ENCODE data around the gene PODXL2.
"Not testable (repeated sequence)": the region's sequence is repeated elsewhere in the genome, so short reads cannot be mapped to it uniquely, and the experiment has no call there.

The PODXL2 gene

GRCh38 chr3:127605547-127605946, 23.4 kb upstream of the PODXL2 start:
- DNase-seq: not testable (repeated sequence)

GRCh38 chr3:127606086-127606805, 22.7 kb upstream of the PODXL2 start:
- DNase-seq: no peak

GRCh38 chr3:127606981-127607595, 21.9 kb upstream of the PODXL2 start:
- no peak for DNase-seq

DNA sequence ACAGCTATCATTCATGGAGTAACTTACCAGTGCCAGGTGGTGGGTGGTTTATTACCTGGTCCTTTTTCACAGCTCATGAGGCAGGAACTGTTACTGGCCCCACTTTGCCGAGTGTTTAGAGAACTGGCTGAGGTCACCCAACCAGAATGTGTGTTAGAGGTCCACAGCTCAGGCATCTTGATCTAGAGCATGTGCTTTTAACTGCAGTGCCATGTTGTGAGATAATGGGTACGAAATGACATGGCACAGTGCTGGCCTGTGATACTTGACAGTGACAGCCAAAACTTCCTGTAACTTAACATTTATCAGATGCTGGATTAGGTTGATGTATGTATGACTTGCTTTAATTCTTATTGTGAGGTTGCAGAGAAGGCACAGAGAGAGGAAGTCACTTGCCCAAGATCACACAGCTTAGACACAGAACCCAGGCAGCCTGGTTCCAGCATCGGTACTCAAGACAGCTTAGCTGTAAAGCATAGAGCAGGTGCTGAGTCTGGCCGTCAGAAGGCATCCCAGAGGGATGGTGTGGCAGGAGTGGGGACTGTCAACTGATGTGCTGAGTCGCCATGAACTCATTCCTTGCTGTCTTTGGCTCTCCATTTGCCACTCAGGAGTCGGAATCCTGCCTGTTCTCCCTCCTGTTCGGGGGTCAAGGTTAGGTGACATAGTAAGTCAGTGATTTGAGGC, 21.2 kb upstream of the PODXL2 start:
- no peak for DNase-seq

DNA sequence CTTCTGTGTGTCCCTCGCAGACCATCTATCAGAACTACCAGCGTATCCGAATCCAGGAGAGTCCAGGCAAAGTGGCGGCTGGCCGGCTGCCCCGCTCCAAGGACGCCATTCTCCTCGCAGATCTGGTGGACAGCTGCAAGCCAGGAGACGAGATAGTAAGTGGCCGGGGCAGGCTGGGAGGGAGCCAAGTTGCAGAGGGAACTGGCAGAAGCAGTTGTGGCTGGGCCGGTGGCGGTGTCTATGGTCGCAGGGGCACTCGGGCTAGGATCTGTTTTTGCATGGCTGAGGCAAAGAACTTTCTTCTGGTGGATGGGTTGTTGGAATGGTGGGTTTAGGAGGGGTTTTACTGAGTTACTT, 20.6 kb upstream of the PODXL2 start:
- DNase-seq: no peak

GRCh38 chr3:127610105-127610504, 18.9 kb upstream of the PODXL2 start:
- no peak for DNase-seq

- no peak for DNase-seq
These were observed 17.7 kb upstream of the PODXL2 start for GRCh38 chr3:127611251-127611650.

GRCh38 chr3:127612966-127613365, 16.0 kb upstream of the PODXL2 start:
- no peak for DNase-seq

GRCh38 chr3:127613406-127613805, 15.6 kb upstream of the PODXL2 start:
- DNase-seq: no peak

- DNase-seq: no peak
These were observed 13.9 kb upstream of the PODXL2 start for GRCh38 chr3:127614928-127615589.

- DNase-seq: no peak
These were observed 13.2 kb upstream of the PODXL2 start for GRCh38 chr3:127615631-127616305.

- no peak for DNase-seq
These were observed 12.0 kb upstream of the PODXL2 start for GRCh38 chr3:127616836-127617605.

DNA sequence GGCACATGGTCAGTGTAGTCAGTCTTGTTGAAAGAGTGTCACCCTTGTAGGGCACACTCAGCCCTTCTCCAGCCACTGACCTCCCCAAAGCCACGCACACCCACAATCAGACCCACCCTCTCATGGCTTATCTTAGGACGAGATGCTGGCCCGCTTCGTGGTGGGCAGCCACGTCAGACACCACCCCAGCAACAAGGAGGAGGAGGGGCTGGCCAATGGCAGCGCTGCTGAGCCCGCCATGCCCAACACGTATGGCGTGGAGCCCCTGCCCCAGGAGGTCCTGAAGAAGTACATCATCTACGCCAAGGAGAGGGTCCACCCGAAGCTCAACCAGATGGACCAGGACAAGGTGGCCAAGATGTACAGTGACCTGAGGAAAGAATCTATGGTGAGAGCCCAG, 10.1 kb upstream of the PODXL2 start:
- DNase-seq: no peak

DNA sequence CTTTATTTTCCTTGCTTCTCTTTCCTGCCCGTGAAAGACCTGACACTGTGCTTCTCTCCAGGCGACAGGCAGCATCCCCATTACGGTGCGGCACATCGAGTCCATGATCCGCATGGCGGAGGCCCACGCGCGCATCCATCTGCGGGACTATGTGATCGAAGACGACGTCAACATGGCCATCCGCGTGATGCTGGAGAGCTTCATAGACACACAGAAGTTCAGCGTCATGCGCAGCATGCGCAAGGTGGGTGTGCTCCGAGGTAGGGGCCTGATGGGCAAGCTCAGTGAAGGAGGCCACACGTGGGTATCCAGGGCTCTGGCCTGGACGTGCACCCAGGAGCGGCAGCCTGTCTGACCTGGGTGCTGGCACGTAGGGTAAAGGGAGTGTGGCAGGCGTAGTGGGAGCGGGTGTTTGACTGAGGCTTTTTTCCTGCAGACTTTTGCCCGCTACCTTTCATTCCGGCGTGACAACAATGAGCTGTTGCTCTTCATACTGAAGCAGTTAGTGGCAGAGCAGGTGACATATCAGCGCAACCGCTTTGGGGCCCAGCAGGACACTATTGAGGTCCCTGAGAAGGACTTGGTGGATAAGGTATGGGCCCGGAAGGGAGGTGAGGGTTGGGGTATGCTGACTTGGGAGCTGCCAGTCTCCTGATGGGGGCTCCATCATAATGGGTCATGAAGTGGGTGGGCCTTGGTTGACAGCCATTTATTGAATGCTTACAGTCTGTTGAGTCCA, 8.2 kb upstream of the PODXL2 start:
- no peak for DNase-seq

- DNase-seq: no peak
These were observed 7.0 kb upstream of the PODXL2 start for GRCh38 chr3:127622031-127622430.

DNA sequence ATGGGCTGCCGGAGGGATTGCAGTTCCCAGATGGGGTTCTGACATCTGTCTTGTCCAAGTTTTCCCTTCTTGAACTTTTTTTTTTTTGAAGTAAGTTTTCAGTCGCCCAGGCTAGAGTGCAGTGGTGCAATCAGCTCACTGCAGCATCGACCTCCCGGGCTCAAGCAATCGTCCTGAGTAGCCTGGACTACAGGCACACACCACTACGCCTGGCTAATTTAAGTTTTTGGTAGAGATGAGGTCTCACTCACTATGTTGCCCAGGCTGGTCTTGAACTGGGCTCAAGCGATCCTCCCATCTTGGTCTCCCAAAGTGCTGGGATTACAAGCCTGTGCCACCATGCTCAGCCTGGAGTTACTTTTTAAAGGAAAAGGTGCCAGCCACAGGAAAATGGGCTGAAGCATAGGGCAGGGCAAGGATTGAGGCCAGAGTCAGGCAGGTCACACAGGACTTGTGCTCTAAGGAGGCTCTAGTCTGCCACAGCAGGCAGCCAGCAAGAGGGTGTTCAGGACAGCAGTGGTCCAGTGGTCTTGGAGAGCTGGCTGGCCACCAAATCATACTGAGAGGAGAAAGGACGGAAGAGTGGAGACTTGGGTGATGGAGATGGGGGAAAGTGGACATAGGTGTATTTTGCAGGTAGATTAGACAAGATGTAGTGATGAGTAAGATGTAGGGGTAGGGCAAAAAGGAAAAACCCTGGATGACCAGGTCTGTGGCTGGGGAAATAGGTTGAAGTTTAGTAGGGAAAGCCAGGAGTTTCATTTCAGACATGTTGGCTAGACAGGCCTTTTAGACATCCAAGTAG, 6.0 kb upstream of the PODXL2 start:
- DNase-seq: no peak

DNA sequence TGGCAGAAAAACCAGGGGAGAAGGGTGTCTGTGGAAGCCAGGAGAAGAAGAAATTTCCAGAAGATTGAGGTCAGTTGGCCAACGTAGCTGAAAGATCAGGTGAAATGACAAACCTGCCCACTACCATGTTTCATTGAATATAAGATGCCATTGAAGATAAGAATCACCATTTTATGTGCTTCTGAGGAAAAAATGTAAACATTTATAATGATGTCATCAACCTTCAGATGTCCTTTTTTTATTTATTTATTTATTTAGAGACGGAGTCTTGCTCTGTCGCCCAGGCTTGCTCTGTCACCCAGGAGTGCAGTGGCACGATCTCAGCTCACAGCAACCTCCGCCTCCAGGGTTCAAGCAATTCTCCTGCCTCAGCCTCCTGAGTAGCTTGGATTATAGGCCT, 4.9 kb upstream of the PODXL2 start:
- no peak for DNase-seq

DNA sequence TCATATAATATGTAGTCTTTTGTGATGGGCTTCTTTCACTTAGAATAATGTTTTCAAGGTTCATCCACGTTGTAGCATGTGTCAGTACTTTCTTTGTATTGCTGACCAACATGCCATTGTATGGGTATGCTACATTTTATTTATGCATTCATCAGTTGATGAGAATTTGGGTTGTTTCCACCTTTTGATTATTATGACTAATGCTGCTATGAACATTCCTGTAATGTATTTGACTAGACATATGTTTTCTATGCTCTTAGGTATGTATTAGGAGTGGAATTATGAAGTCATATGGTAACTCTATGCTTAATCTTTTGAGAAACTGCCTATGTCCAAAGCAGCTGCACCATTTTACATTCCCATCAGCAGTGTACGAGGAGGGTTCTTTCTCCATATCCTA, 3.2 kb upstream of the PODXL2 start:
- DNase-seq: no peak

DNA sequence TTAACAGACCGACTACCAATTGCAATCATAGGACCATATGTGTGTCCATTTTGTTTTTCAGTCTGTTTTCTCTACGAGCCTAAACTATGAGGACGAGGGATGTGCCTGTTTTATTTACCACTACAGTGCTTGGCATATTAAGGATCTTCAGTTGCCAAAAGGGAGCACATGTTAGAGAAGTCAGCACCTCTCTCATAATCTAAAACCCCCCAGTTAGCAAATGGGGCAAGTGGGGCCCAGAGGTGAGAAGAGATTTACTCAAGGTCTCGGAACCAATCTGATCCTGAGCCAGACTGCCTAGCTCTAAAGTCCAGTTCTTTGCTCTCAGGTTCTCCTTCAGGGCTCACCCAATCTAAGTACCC, 578 bp upstream of the PODXL2 start:
- DNase-seq: no peak

- no peak for DNase-seq
These were observed 750 bp downstream of the PODXL2 start for GRCh38 chr3:127629467-127630403.
